WI38 (cell line): Measurements from ENCODE around the gene IQCK.

Experiments used
- H3K4me3 ChIP-seq: 2 replicates; pipeline ENCODE4 v1.5.1; 2011; ENCODE audit warnings: low read depth, mild to moderate bottlenecking, control low read depth, low read length
- TF ChIP-seq, protein P1 (sequence below): IDR thresholded peaks from 2 replicates; pipeline ENCODE4 v1.5.1; 2012; ENCODE audit warnings: low read depth, mild to moderate bottlenecking, control low read depth, low read length

The IQCK gene

GRCh38 chr16:19822533-19822932, 104.5 kb downstream of the IQCK start:
- no peak overlapping the region for H3K4me3 ChIP-seq
- TF ChIP-seq, protein P1, sequence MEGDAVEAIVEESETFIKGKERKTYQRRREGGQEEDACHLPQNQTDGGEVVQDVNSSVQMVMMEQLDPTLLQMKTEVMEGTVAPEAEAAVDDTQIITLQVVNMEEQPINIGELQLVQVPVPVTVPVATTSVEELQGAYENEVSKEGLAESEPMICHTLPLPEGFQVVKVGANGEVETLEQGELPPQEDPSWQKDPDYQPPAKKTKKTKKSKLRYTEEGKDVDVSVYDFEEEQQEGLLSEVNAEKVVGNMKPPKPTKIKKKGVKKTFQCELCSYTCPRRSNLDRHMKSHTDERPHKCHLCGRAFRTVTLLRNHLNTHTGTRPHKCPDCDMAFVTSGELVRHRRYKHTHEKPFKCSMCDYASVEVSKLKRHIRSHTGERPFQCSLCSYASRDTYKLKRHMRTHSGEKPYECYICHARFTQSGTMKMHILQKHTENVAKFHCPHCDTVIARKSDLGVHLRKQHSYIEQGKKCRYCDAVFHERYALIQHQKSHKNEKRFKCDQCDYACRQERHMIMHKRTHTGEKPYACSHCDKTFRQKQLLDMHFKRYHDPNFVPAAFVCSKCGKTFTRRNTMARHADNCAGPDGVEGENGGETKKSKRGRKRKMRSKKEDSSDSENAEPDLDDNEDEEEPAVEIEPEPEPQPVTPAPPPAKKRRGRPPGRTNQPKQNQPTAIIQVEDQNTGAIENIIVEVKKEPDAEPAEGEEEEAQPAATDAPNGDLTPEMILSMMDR = no peak

GRCh38 chr16:19823322-19823721, 105.3 kb downstream of the IQCK start:
- H3K4me3 ChIP-seq = no peak overlapping the region
- TF ChIP-seq, protein P1 = no peak

DNA sequence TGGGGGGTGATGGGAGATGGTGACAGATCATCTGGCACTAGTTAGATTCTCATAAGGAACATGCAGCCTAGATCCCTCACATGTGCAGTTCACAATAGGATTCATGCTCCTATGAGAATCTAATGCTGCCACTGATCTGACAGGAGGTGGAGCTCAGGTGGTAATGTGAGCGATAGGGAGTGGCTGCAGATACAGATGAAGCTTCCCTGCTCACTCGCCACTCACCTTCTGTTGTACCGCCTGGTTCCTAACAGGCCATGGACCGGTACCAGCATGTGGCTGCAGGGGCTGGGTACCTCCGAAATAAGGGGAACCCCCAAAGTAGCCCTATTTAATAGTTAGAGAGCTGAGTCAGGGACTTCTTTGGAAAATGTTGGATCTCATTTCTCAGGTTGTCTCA, 106.1 kb downstream of the IQCK start:
- TF ChIP-seq, protein P1 = no peak
- H3K4me3 ChIP-seq = no peak overlapping the region

DNA sequence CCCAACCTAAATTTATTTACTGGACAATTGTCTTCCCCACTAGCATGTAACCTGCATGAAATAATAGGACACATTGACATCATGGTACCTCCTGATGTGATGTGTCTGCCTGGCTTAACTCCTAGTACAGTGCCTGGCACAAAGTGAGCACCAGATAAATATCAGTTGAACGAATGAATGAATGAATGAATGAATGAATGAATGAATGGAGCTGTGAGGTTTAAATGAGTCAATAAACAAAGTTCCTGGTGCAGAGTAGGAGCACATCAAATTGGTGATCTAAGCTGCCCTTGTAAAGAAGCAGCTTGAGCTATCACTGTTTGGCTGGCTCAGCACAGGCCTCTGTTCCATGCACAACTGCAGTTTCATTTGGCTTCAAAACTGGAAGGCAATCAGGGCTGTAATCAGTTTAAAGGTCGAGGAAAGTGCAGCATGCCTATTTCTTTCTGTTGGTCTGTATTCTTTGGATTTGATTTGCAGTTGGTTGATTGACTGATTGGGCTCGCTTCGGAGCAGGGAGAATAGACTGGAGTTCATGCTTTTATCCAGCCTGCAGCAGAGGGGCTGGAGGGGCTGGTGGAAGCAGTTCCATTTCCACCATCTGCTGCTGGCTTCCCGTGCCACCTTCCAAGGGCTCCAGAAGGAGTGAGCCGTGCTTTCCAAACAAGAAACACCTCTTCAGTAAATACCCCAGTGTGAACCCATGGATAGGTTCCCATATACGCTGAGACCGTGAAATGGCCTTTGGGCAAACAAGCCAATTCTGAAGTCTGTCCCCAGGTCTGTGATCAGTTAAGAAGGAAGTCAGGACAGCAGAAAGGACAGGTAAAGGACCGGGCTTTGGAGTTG, 112.0 kb downstream of the IQCK start:
- TF ChIP-seq, protein P1 = no peak
- no peak overlapping the region for H3K4me3 ChIP-seq

DNA sequence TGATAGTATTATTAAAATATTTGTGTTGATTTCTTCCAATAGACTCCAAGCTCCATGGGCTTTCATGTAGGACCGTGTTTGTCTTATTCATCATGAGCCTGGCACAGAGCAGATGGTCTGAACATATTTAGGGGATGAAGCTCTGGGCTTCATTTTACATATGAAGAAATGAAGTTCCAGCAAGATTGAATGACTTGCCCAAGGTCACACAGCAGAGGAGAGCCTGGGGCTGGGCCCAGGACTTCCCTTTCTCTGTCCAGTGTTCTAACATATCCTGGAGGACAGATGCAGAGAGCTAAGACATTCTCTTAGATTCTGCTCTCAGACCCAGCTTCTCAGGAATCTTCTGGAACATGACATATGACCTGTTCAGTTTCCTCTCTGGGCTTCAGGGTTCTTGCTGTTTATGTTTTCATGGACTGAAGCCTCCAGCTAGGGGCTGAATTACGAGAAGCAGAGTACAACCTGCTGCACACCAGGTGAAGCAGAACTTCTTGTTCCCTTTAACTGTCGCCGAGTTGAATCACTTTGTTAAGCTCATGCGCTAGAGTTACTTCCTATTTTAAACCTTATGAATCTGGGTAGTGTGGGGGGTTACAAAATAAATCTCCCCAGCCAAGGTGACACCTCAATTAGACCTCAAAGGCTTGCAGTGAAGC, 113.0 kb downstream of the IQCK start:
- TF ChIP-seq, protein P1 = no peak

GRCh38 chr16:19831678-19832077, 113.6 kb downstream of the IQCK start:
- no peak overlapping the region for H3K4me3 ChIP-seq
- TF ChIP-seq, protein P1 = no peak

More for the DNA sequence above, 113.0 kb downstream of the IQCK start:
- no peak overlapping the region for H3K4me3 ChIP-seq

GRCh38 chr16:19833176-19833575, 115.1 kb downstream of the IQCK start:
- no peak overlapping the region for H3K4me3 ChIP-seq
- TF ChIP-seq, protein P1 = no peak
